ENCODE measurements around the gene TRIM40. TPM values are rescaled to one million over a fixed set of nuclear protein-coding genes. Genes with fewer than 3 reads are reported as not detected.

The TRIM40 gene
- total RNA-seq, 4 donors from 2014 or later: 0.40 to 14.8 (median 7.0) TPM

DNA sequence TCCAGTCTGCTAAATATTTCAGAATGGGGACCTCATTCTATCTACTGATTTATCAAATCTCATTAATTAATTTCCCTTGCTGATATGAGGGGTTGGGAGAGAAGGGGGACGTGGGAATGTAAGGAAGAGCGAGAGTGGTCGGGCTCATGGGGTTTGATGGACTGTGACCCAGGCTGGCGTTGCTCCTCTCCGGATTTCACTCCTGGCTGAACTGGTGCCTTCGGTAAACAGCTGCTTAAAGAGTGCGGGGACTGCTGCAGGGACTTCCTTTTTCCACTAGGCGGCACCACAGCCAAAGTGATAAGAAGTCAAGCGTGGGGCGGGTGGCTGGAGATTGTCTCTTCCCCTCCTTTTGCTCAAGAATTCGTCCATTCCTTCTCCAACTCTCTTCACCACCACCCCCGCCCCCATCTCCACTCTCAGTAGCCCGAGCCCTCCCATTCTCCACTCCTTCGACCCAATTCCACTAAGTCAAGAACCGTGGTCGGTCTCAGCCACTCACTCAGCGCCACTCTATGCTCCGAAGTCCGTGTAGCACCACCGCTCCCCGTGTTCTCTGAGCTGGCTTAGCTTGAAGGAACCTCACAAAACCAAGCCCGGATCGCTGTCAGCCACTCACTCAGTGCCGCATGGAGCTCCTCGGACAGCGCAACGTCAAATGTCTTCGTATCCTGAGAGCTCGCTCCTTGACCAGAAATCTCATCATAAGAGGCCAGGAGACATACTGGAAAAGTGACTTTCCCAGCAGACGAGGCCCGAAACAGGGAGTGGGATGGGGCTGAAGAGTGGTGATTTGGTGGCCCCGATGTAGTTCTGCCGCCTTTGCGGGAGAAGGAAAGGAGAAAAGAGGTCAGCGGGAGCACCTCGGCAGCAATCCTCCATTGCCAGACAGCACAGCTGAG, 32.7 kb upstream of the TRIM40 start:
- Histone ChIP-seq H3K27ac (peak overlapping the region; percentile 80 to 84 (median 82)), H3K4me1 (peaks cover 25 to 46% (median 32%) of the 10 kb centered on the region in 4 donors), H3K4me3 (peak overlapping the region in 3 of 4 donors; percentile 21 to 55 (median 27)), H3K36me3 (no peaks in the 10 kb centered on the region), H3K9me3 (no peaks in the 10 kb centered on the region), H3K27me3 (peaks cover 38% of the 10 kb centered on the region)
- intact Hi-C loops (cut with DNase I; ENCODE audit: low total_unique reads) (loop anchor here (2.0 kb wide), 1 partner anchor 28 kb away; no protein-coding TSS in a partner anchor), in situ Hi-C loops (cut with MboI; ENCODE audit: low pct_ligation_motif_present in 1 of 4, low pct_unique_long_range_greater_than_20kb in 1 of 4, low sequenced_read_pairs in 3 of 4) (no loop called here)
- 4 to 11% methylated on average over 7 to 36 of the region's 36 CpGs for WGBS, 2 donors (ENCODE audit: low coverage in 1 of 2)
- peak in 1 of 3 donors; percentile 42 for TF ChIP-seq POLR2AphosphoS5 (IDR thresholded peaks at IDR 0.05)
- no peak for TF ChIP-seq EP300 (IDR thresholded peaks at IDR 0.05; ENCODE audit: low read depth)
- TF ChIP-seq CTCF (IDR thresholded peaks at IDR 0.05): peak; percentile 86 to 99 (median 93)
- peak; percentile 28 for TF ChIP-seq POLR2A (IDR thresholded peaks at IDR 0.05)
- DNase-seq: peak; percentile 93

DNA sequence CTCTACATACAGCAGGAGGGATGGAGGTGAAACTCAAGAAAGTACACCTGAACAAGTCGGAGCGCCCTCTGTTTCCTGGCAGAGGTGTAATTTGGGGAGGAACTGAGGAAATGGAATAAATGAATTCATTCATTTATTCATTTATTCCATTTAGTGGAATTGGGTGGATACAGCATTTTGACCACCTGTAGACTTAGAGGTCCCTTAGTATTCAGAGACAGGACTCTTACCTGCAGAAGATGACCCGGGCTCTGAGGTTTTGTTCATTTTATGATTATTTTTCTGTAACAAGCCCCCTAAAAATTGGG, 32.1 kb upstream of the TRIM40 start:
- no peak for DNase-seq
- H3K9me3 ChIP-seq: no peaks in the 10 kb centered on the region
- TF ChIP-seq EP300 (IDR thresholded peaks at IDR 0.05; ENCODE audit: low read depth) (no peak), CTCF (IDR thresholded peaks at IDR 0.05) (no peak), POLR2A (IDR thresholded peaks at IDR 0.05) (no peak), POLR2AphosphoS5 (IDR thresholded peaks at IDR 0.05) (no peak)
- WGBS, 2 donors (ENCODE audit: low coverage in 1 of 2): 27 to 46% methylated on average over 2 to 3 of the region's 3 CpGs
- H3K4me1 ChIP-seq: peaks cover 25 to 41% (median 30%) of the 10 kb centered on the region in 4 donors
- H3K4me3 ChIP-seq: peak overlapping the region in 3 of 4 donors; percentile 21 to 55 (median 27)
- H3K27me3 ChIP-seq: peaks cover 32% of the 10 kb centered on the region
- in situ Hi-C loops (cut with MboI; ENCODE audit: low pct_ligation_motif_present in 1 of 4, low pct_unique_long_range_greater_than_20kb in 1 of 4, low sequenced_read_pairs in 3 of 4): no loop called here
- H3K36me3 ChIP-seq: no peaks in the 10 kb centered on the region
- peak overlapping the region in 3 of 4 donors; percentile 80 to 84 (median 81) for H3K27ac ChIP-seq
- intact Hi-C loops (cut with DNase I; ENCODE audit: low total_unique reads): loop anchor here (2.0 kb wide), 1 partner anchor 27 kb away; no protein-coding TSS in a partner anchor

DNA sequence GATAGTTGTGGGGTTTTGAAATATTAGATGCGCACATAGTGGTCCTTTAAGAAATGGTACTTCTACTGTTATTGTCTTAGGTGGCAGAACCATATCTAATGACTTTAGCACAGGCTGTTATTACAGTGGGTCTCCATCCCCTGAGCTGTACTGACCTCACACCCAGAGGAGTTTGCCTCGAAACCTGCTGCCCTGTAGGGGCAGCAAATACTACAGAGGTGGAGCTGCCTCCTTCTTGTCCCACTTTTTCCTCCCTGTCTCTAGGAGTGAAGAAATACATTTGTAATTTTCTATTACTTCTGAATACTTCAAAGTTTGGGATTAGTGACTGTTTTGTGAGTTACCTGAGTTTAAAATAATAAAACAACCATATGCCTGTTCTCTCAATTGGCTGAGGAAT, 31.3 kb upstream of the TRIM40 start:
- Histone ChIP-seq H3K27me3 (peaks cover 29% of the 10 kb centered on the region), H3K9me3 (no peaks in the 10 kb centered on the region), H3K27ac (no peak overlapping the region), H3K4me1 (peaks cover 25 to 41% (median 30%) of the 10 kb centered on the region in 4 donors), H3K4me3 (no peak overlapping the region), H3K36me3 (no peaks in the 10 kb centered on the region)
- intact Hi-C loops (cut with DNase I; ENCODE audit: low total_unique reads) (no loop called here), in situ Hi-C loops (cut with MboI; ENCODE audit: low pct_ligation_motif_present in 1 of 4, low pct_unique_long_range_greater_than_20kb in 1 of 4, low sequenced_read_pairs in 3 of 4) (no loop called here)
- DNase-seq: no peak
- no peak for TF ChIP-seq POLR2A (IDR thresholded peaks at IDR 0.05)
- no peak for TF ChIP-seq CTCF (IDR thresholded peaks at IDR 0.05)
- no peak for TF ChIP-seq EP300 (IDR thresholded peaks at IDR 0.05; ENCODE audit: low read depth)
- TF ChIP-seq POLR2AphosphoS5 (IDR thresholded peaks at IDR 0.05): no peak
- WGBS, 2 donors (ENCODE audit: low coverage in 1 of 2): 73 to 88% methylated on average over 1 to 2 of the region's 2 CpGs

GRCh38 chr6:30111266-30111856, 24.6 kb upstream of the TRIM40 start:
- no peak for DNase-seq
- Histone ChIP-seq H3K4me3 (peak overlapping the region in 2 of 4 donors; percentile 18 to 42), H3K9me3 (no peaks in the 10 kb centered on the region), H3K4me1 (peaks cover 0 to 19% (median 14%) of the 10 kb centered on the region in 4 donors), H3K27me3 (peaks cover 35% of the 10 kb centered on the region), H3K36me3 (no peaks in the 10 kb centered on the region), H3K27ac (peak overlapping the region in 1 of 4 donors; percentile 75)
- in situ Hi-C loops (cut with MboI; ENCODE audit: low pct_ligation_motif_present in 1 of 4, low pct_unique_long_range_greater_than_20kb in 1 of 4, low sequenced_read_pairs in 3 of 4): no loop called here
- TF ChIP-seq POLR2AphosphoS5 (IDR thresholded peaks at IDR 0.05) (no peak), EP300 (IDR thresholded peaks at IDR 0.05; ENCODE audit: low read depth) (no peak), POLR2A (IDR thresholded peaks at IDR 0.05) (no peak), CTCF (IDR thresholded peaks at IDR 0.05) (no peak)
- WGBS, 2 donors (ENCODE audit: low coverage in 1 of 2): 69 to 88% methylated on average over 12 to 27 of the region's 27 CpGs
- intact Hi-C loops (cut with DNase I; ENCODE audit: low total_unique reads): no loop called here
